Measurements from ENCODE around the gene PLAU.
"Not testable (repeated sequence)": the region's sequence is repeated elsewhere in the genome, so short reads cannot be mapped to it uniquely, and the experiment has no call there.

Gene PLAU

GRCh38 chr10:73924935-73925334 lies 14.0 kb downstream of the PLAU start:
- Histone ChIP-seq H3K36me3 (ENCODE audit: insufficient read depth) (no peaks in the 10 kb centered on the region), H4K20me1 (ENCODE audit: insufficient read depth) (no peaks in the 10 kb centered on the region), H3K9ac (no peak overlapping the region), H3K4me3 (IDR thresholded peaks at IDR 0.05; ENCODE audit: insufficient read depth, low read depth, low read length) (no peak overlapping the region), H3K4me2 (no peak overlapping the region), H3K4me1 (ENCODE audit: low read depth, poor library complexity, severe bottlenecking) (peaks cover 19% of the 10 kb centered on the region), H3K79me2 (ENCODE audit: insufficient read depth, low read depth) (no peaks in the 10 kb centered on the region), H3K27me3 (ENCODE audit: insufficient read depth, low read depth) (no peaks in the 10 kb centered on the region), H2AFZ (ENCODE audit: low read depth) (no peak overlapping the region), H3K27ac (no peak overlapping the region)
- no peak for TF ChIP-seq CTCF (conservative IDR thresholded peaks at IDR 0.05; ENCODE audit: low read depth, low read length)

- no peak overlapping the region for H3K27ac ChIP-seq
- H4K20me1 ChIP-seq (ENCODE audit: insufficient read depth), result no peaks in the 10 kb centered on the region
- H3K4me2 ChIP-seq, result no peak overlapping the region
- H3K4me3 ChIP-seq (IDR thresholded peaks at IDR 0.05; ENCODE audit: insufficient read depth, low read depth, low read length), result no peak overlapping the region
- peaks cover 19% of the 10 kb centered on the region for H3K4me1 ChIP-seq (ENCODE audit: low read depth, poor library complexity, severe bottlenecking)
- H2AFZ ChIP-seq (ENCODE audit: low read depth), result no peak overlapping the region
- H3K36me3 ChIP-seq (ENCODE audit: insufficient read depth), result no peaks in the 10 kb centered on the region
- no peaks in the 10 kb centered on the region for H3K27me3 ChIP-seq (ENCODE audit: insufficient read depth, low read depth)
- no peak overlapping the region for H3K9ac ChIP-seq
- TF ChIP-seq CTCF (conservative IDR thresholded peaks at IDR 0.05; ENCODE audit: low read depth, low read length), result no peak
- H3K79me2 ChIP-seq (ENCODE audit: insufficient read depth, low read depth), result no peaks in the 10 kb centered on the region
Measured at GRCh38 chr10:73925539-73925938, 14.6 kb downstream of the PLAU start.

GRCh38 chr10:73926152-73926764 lies 15.3 kb downstream of the PLAU start:
- H3K4me2 ChIP-seq, result no peak overlapping the region
- no peaks in the 10 kb centered on the region for H3K79me2 ChIP-seq (ENCODE audit: insufficient read depth, low read depth)
- H3K4me3 ChIP-seq (IDR thresholded peaks at IDR 0.05; ENCODE audit: insufficient read depth, low read depth, low read length), result no peak overlapping the region
- no peaks in the 10 kb centered on the region for H3K36me3 ChIP-seq (ENCODE audit: insufficient read depth)
- no peaks in the 10 kb centered on the region for H4K20me1 ChIP-seq (ENCODE audit: insufficient read depth)
- no peak for TF ChIP-seq CTCF (conservative IDR thresholded peaks at IDR 0.05; ENCODE audit: low read depth, low read length)
- no peak overlapping the region for H2AFZ ChIP-seq (ENCODE audit: low read depth)
- no peaks in the 10 kb centered on the region for H3K27me3 ChIP-seq (ENCODE audit: insufficient read depth, low read depth)
- no peak overlapping the region for H3K27ac ChIP-seq
- peaks cover 17% of the 10 kb centered on the region for H3K4me1 ChIP-seq (ENCODE audit: low read depth, poor library complexity, severe bottlenecking)
- H3K9ac ChIP-seq, result no peak overlapping the region

- not testable (repeated sequence) for H2AFZ ChIP-seq (ENCODE audit: low read depth); H3K27ac ChIP-seq; H3K4me2 ChIP-seq
Measured at GRCh38 chr10:73930630-73931327, 19.8 kb downstream of the PLAU start.

More at GRCh38 chr10:73930630-73931327, 19.8 kb downstream of the PLAU start:
- not testable (repeated sequence) for H3K27me3 ChIP-seq (ENCODE audit: insufficient read depth, low read depth); H3K4me3 ChIP-seq (IDR thresholded peaks at IDR 0.05; ENCODE audit: insufficient read depth, low read depth, low read length); H4K20me1 ChIP-seq (ENCODE audit: insufficient read depth); H3K4me1 ChIP-seq (ENCODE audit: low read depth, poor library complexity, severe bottlenecking); H3K79me2 ChIP-seq (ENCODE audit: insufficient read depth, low read depth); H3K36me3 ChIP-seq (ENCODE audit: insufficient read depth); H3K9ac ChIP-seq
